Urinary bladder (tissue), 4 donors: ENCODE data around the gene SCUBE2. TPM values are rescaled to one million over a fixed set of nuclear protein-coding genes. Genes with fewer than 3 reads are reported as not detected.
A peak's percentile ranks its signal among the peaks of the same experiment; 100 is the strongest.

Experiments
- DNase-seq: peaks from one replicate; pipeline ENCODE4 v3.0.0-alpha.2; 2015; ENCODE audit errors: extremely low spot score
- H3K27ac ChIP-seq: one replicate; pipeline ENCODE4 v1.5.1; 2013; ENCODE audit warnings: low read depth, mild to moderate bottlenecking, moderate library complexity
- H3K36me3 ChIP-seq: one replicate; pipeline ENCODE4 v1.6.1; 2013; ENCODE audit warnings: mild to moderate bottlenecking, moderate library complexity; ENCODE audit not compliant: insufficient read depth
- H3K4me1 ChIP-seq: one replicate; pipeline ENCODE4 v1.6.1; 2013; ENCODE audit warnings: mild to moderate bottlenecking, moderate library complexity; ENCODE audit not compliant: insufficient read depth
- H3K4me3 ChIP-seq: one replicate; pipeline ENCODE4 v1.5.1; 2013; ENCODE audit warnings: low read depth, low read length
- WGBS: extraction: QIAGEN DNeasy Blood & Tissue Kit; methylation state at CpG from one replicate; pipeline ENCODE4 v1.1.7; 2013; 5-methylcytosine and 5-hydroxymethylcytosine counted together
- polyA plus RNA-seq: library from polyadenylated mRNA; stranded (reverse); fragments of 200-250 nt; gene quantifications from one replicate; pipeline ENCODE4 v1.2.3, GENCODE V29; 2013
- total RNA-seq: library from RNA; depleted of rRNA; stranded (reverse); fragments of >200 nt; gene quantifications from one replicate; pipeline ENCODE4 v1.2.3, GENCODE V29; 2014
- donor health status: healthy with polysubstance abuse.
- donor health status: healthy.

SCUBE2 gene
- total and polyA plus RNA-seq, 2 donors, result 24.5 to 121 TPM

- no peaks in the 10 kb centered on the region for H3K4me1 ChIP-seq
- no peaks in the 10 kb centered on the region for H3K36me3 ChIP-seq
- DNase-seq, result no peak
- no peak overlapping the region for H3K4me3 ChIP-seq
- H3K27ac ChIP-seq, result no peak overlapping the region
- 98% methylated on average over 8 of the region's 8 CpGs for WGBS
Measured at GRCh38 chr11:9094420-9094819, 3.0 kb upstream of the SCUBE2 start.

- Histone ChIP-seq H3K27ac (no peak overlapping the region), H3K4me1 (no peaks in the 10 kb centered on the region), H3K36me3 (no peaks in the 10 kb centered on the region), H3K4me3 (no peak overlapping the region)
- no peak for DNase-seq
- 74% methylated on average over 10 of the region's 10 CpGs for WGBS
Measured at GRCh38 chr11:9092853-9093778, 1.7 kb upstream of the SCUBE2 start.

GRCh38 chr11:9092072-9092471, 673 bp upstream of the SCUBE2 start:
- H3K27ac ChIP-seq, result no peak overlapping the region
- H3K4me3 ChIP-seq, result no peak overlapping the region
- 88% methylated on average over 4 of the region's 4 CpGs for WGBS
- H3K36me3 ChIP-seq, result peaks cover 1% of the 10 kb centered on the region
- no peaks in the 10 kb centered on the region for H3K4me1 ChIP-seq
- no peak for DNase-seq

- DNase-seq, result no peak
- Histone ChIP-seq H3K36me3 (peaks cover 1% of the 10 kb centered on the region), H3K4me1 (no peaks in the 10 kb centered on the region), H3K27ac (no peak overlapping the region), H3K4me3 (peak overlapping the region; percentile 72)
- WGBS, result 36% methylated on average over 20 of the region's 20 CpGs
Measured at GRCh38 chr11:9090488-9091043, 833 bp downstream of the SCUBE2 start.

GRCh38 chr11:9089636-9090035, 1.8 kb downstream of the SCUBE2 start:
- WGBS, result 92% methylated on average over 6 of the region's 6 CpGs
- H3K4me3 ChIP-seq, result no peak overlapping the region
- H3K27ac ChIP-seq, result no peak overlapping the region
- H3K36me3 ChIP-seq, result peaks cover 1% of the 10 kb centered on the region
- no peaks in the 10 kb centered on the region for H3K4me1 ChIP-seq
- DNase-seq, result no peak

- Histone ChIP-seq H3K36me3 (peaks cover 1% of the 10 kb centered on the region), H3K4me3 (no peak overlapping the region), H3K27ac (no peak overlapping the region), H3K4me1 (no peaks in the 10 kb centered on the region)
- DNase-seq, result no peak
- WGBS, result 78% methylated on average over 3 of the region's 3 CpGs
Measured at GRCh38 chr11:9089061-9089460, 2.3 kb downstream of the SCUBE2 start.

GRCh38 chr11:9082575-9082974, 8.8 kb downstream of the SCUBE2 start:
- H3K36me3 ChIP-seq, result peaks cover 1% of the 10 kb centered on the region

GRCh38 chr11:9081153-9081552, 10.2 kb downstream of the SCUBE2 start:
- H3K27ac ChIP-seq, result no peak overlapping the region
- no peak overlapping the region for H3K4me3 ChIP-seq
- WGBS, result 90% methylated on average over 1 of the region's 1 CpG
- DNase-seq, result no peak
- H3K4me1 ChIP-seq, result no peaks in the 10 kb centered on the region
- H3K36me3 ChIP-seq, result no peaks in the 10 kb centered on the region

More at GRCh38 chr11:9082575-9082974, 8.8 kb downstream of the SCUBE2 start:
- no peak overlapping the region for H3K27ac ChIP-seq
- no peak for DNase-seq
- H3K4me1 ChIP-seq, result no peaks in the 10 kb centered on the region
- 91% methylated on average over 4 of the region's 4 CpGs for WGBS
- no peak overlapping the region for H3K4me3 ChIP-seq

GRCh38 chr11:9078113-9079086, 13.0 kb downstream of the SCUBE2 start:
- DNase-seq, result no peak
- H3K4me3 ChIP-seq, result no peak overlapping the region
- no peaks in the 10 kb centered on the region for H3K4me1 ChIP-seq
- no peak overlapping the region for H3K27ac ChIP-seq
- no peaks in the 10 kb centered on the region for H3K36me3 ChIP-seq
- WGBS, result 74% methylated on average over 5 of the region's 5 CpGs

- 50% methylated on average over 2 of the region's 2 CpGs for WGBS
- DNase-seq, result no peak
Measured at GRCh38 chr11:9077164-9077563, 14.2 kb downstream of the SCUBE2 start.

GRCh38 chr11:9076661-9077060, 14.7 kb downstream of the SCUBE2 start:
- no peak overlapping the region for H3K27ac ChIP-seq
- WGBS, result 52% methylated on average over 3 of the region's 3 CpGs
- DNase-seq, result no peak

More at GRCh38 chr11:9077164-9077563, 14.2 kb downstream of the SCUBE2 start:
- no peak overlapping the region for H3K4me3 ChIP-seq
- no peaks in the 10 kb centered on the region for H3K36me3 ChIP-seq
- no peak overlapping the region for H3K27ac ChIP-seq
- H3K4me1 ChIP-seq, result no peaks in the 10 kb centered on the region

GRCh38 chr11:9076046-9076445, 15.4 kb downstream of the SCUBE2 start:
- DNase-seq, result no peak
- H3K36me3 ChIP-seq, result no peaks in the 10 kb centered on the region
- H3K4me3 ChIP-seq, result no peak overlapping the region
- no peaks in the 10 kb centered on the region for H3K4me1 ChIP-seq
- 73% methylated on average over 3 of the region's 3 CpGs for WGBS
- no peak overlapping the region for H3K27ac ChIP-seq

More at GRCh38 chr11:9076661-9077060, 14.7 kb downstream of the SCUBE2 start:
- no peaks in the 10 kb centered on the region for H3K36me3 ChIP-seq
- no peaks in the 10 kb centered on the region for H3K4me1 ChIP-seq
- no peak overlapping the region for H3K4me3 ChIP-seq

GRCh38 chr11:9075556-9075955, 15.8 kb downstream of the SCUBE2 start:
- Histone ChIP-seq H3K4me3 (no peak overlapping the region), H3K36me3 (no peaks in the 10 kb centered on the region), H3K27ac (no peak overlapping the region), H3K4me1 (no peaks in the 10 kb centered on the region)
- DNase-seq, result no peak
- 64% methylated on average over 4 of the region's 4 CpGs for WGBS
